Measurements from ENCODE around the gene WNT11.

WNT11 gene

GRCh38 chr11:76210931-76211851 lies 4.9 kb upstream of the WNT11 start:
- TF ChIP-seq POLR2AphosphoS5 (IDR thresholded peaks at IDR 0.05; ENCODE audit: low read depth, low read length): no peak

GRCh38 chr11:76209973-76210930 lies 4.0 kb upstream of the WNT11 start:
- TF ChIP-seq REST (IDR thresholded peaks at IDR 0.05; ENCODE audit: insufficient read depth in 1 of 2, low read depth in 2 of 2, low read length in 2 of 2): no peak
- TF ChIP-seq FOXP2 (optimal IDR thresholded peaks at IDR 0.05; ENCODE audit: borderline replicate concordance, extremely low read depth, extremely low read length, insufficient read depth): no peak
- TF ChIP-seq SIN3A (IDR thresholded peaks at IDR 0.05; ENCODE audit: borderline replicate concordance, insufficient read depth, low read length): no peak

GRCh38 chr11:76209375-76209972 lies 3.2 kb upstream of the WNT11 start:
- TF ChIP-seq SIN3A (IDR thresholded peaks at IDR 0.05; ENCODE audit: borderline replicate concordance, insufficient read depth, low read length) (no peak), TAF1 (IDR thresholded peaks at IDR 0.05; ENCODE audit: borderline replicate concordance, insufficient read depth, low read length) (no peak), POLR2AphosphoS5 (IDR thresholded peaks at IDR 0.05; ENCODE audit: low read depth, low read length) (no peak), REST (IDR thresholded peaks at IDR 0.05; ENCODE audit: insufficient read depth in 1 of 2, low read depth in 2 of 2, low read length in 2 of 2) (no peak), FOXP2 (optimal IDR thresholded peaks at IDR 0.05; ENCODE audit: borderline replicate concordance, extremely low read depth, extremely low read length, insufficient read depth) (no peak)

- TF ChIP-seq REST (IDR thresholded peaks at IDR 0.05; ENCODE audit: insufficient read depth in 1 of 2, low read depth in 2 of 2, low read length in 2 of 2): no peak
- TF ChIP-seq FOXP2 (optimal IDR thresholded peaks at IDR 0.05; ENCODE audit: borderline replicate concordance, extremely low read depth, extremely low read length, insufficient read depth): no peak
- no peak for TF ChIP-seq SIN3A (IDR thresholded peaks at IDR 0.05; ENCODE audit: borderline replicate concordance, insufficient read depth, low read length)
- no peak for TF ChIP-seq POLR2AphosphoS5 (IDR thresholded peaks at IDR 0.05; ENCODE audit: low read depth, low read length)
- TF ChIP-seq TAF1 (IDR thresholded peaks at IDR 0.05; ENCODE audit: borderline replicate concordance, insufficient read depth, low read length): no peak
Observed at GRCh38 chr11:76208438-76209374, 2.4 kb upstream of the WNT11 start.

All from PFSK-1 (cell line).